Measurements from ENCODE around the gene FTL. TPM values are rescaled to one million over a fixed set of nuclear protein-coding genes. Genes with fewer than 3 reads are reported as not detected.

FTL gene
- total and polyA plus RNA-seq, 3 experiments from 2014 or later, result 1,478 to 4,521 (median 1,489) TPM

DNA sequence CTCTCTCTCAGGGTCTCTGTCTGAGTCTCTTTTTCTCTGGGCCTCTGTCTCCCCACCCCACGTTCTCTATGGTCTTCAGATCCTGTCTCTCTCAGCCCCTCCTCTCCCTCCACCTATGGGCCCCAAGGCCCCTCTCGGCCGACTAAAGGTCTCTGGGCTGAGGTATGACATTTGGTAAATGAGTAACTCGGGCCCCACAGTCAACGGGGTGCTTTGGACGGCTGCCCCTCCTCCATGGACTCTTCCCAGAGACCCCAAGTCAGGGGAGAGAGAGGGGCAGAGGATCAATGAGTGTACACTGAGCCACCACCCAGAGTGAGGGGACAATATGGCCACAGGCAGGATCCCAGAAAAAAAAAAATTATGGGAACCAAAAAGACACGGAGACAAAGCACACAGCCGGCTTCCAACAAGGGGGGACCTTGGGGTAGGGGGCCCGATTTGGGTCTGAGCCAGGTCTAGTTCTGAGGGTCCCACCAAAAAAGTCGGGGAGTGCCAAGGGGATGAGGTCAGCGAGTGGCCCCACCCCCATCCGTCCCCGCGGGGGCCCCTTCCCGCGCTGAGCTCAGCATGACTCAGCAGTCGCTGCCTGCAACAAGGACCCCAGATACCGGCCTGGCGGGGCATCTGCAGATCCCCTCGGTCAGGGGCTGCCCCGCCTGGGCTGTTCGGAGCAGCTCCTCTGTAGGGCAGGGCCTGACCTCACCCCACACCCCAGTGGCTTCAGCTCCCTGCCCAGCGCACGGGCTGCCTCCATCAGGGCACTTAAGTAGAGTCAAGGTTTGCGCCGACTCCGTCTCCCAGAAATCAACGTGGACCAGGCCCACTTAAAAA lies 1.5 kb upstream of the FTL start:
- Mint-ChIP-seq H3K36me3 (peaks cover 2 to 36% (median 5%) of the 10 kb centered on the region in 3 donors), H3K4me1 (peaks cover 61 to 80% (median 61%) of the 10 kb centered on the region in 3 donors), H3K27ac (peak overlapping the region; percentile 85 to 99 (median 95)), H3K9me3 (no peaks in the 10 kb centered on the region), H3K27me3 (peaks cover 0 to 8% of the 10 kb centered on the region in 2 donors), H3K4me3 (peak overlapping the region; percentile 91 to 100 (median 100))
- Histone ChIP-seq H3K27me3 (ENCODE audit: insufficient read depth, low read length, poor library complexity, severe bottlenecking) (no peaks in the 10 kb centered on the region), H3K4me3 (ENCODE audit: low read length) (peak overlapping the region; percentile 72), H3K36me3 (ENCODE audit: insufficient read depth, low read length) (peaks cover 9% of the 10 kb centered on the region), H3K4me1 (ENCODE audit: insufficient read depth, low read length) (peaks cover 42% of the 10 kb centered on the region), H3K27ac (ENCODE audit: low read depth, low read length) (peak overlapping the region; percentile 94), H3K9me3 (ENCODE audit: low read length) (no peaks in the 10 kb centered on the region)
- DNase-seq, result peak in 4 of 5 donors; percentile 35 to 76 (median 49)
- ChIA-PET POLR2A (interaction anchor here (0.8 to 3.4 kb wide), 3 partner anchors 9 to 89 kb away, joined by 3 to 14 read pairs (median 4); partner anchors contain the start of genes BAX, GYS1 and RUVBL2), CTCF (interaction anchor here (1.2 to 1.6 kb wide), 3 partner anchors 30 to 168 kb away, joined by 3 to 7 read pairs (median 7); partner anchors contain the start of genes GYS1 and RUVBL2)

DNA sequence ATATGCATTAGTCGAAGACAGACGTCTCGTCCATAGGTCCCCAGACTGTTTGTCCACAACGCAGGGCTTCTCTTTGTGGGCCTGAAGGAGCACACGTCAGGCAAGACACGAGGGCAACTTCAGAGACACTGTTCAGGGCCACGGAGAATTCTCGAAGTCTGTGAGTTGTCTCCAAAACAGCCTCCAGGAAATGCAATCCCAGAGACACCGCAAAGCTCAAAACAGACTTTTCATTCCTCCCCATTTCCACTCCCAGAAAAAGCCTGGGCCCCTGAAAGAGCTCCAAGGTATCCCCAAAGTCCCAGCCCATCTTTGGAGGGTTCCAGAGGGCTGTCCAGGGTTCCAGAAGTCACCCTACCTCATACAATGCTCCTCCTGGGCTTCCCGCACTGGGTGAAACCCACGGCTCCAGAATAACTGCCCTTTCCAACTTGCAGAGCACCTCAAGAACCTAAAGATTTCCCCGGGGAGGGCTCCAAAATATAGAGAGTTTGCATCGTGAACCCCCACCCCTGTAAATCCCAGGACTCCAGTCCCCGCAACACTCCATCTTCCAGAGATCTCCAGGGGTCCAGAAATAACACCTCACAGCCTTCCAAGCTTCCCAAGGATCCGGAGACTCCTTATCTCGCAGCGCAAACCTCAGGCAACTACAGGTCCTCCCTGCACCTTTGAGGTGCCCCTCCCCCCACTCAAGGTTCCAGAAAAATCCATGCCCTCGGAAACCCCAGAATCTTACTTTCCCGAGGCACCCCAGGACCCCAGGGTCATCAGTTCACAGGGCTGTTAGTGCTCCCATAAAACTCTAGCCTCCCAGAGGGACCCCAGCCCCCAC lies 687 bp upstream of the FTL start:
- peak in 1 of 5 donors; percentile 29 for DNase-seq
- Histone ChIP-seq H3K4me1 (ENCODE audit: insufficient read depth, low read length) (peaks cover 42% of the 10 kb centered on the region), H3K36me3 (ENCODE audit: insufficient read depth, low read length) (peaks cover 16% of the 10 kb centered on the region), H3K4me3 (ENCODE audit: low read length) (peak overlapping the region; percentile 72), H3K27ac (ENCODE audit: low read depth, low read length) (peak overlapping the region; percentile 94), H3K9me3 (ENCODE audit: low read length) (no peaks in the 10 kb centered on the region), H3K27me3 (ENCODE audit: insufficient read depth, low read length, poor library complexity, severe bottlenecking) (no peaks in the 10 kb centered on the region)
- H3K9me3 Mint-ChIP-seq, result no peaks in the 10 kb centered on the region
- POLR2A ChIA-PET, result interaction anchor here (0.6 to 3.4 kb wide), 7 partner anchors 10 to 92 kb away, joined by 3 to 18 read pairs (median 4); partner anchors contain the start of genes BAX, GYS1, PPP1R15A and RUVBL2
- H3K27me3 Mint-ChIP-seq, result peaks cover 0 to 9% of the 10 kb centered on the region in 2 donors
- H3K4me1 Mint-ChIP-seq, result peaks cover 55 to 80% (median 59%) of the 10 kb centered on the region in 3 donors
- CTCF ChIA-PET, result interaction anchor here (1.2 to 3.7 kb wide), 4 partner anchors 28 to 169 kb away, joined by 3 to 20 read pairs (median 7); partner anchors contain the start of genes GYS1 and RUVBL2
- H3K27ac Mint-ChIP-seq, result peak overlapping the region; percentile 85 to 99 (median 95)
- peak overlapping the region; percentile 91 to 100 (median 100) for H3K4me3 Mint-ChIP-seq
- H3K36me3 Mint-ChIP-seq, result peaks cover 2 to 44% (median 5%) of the 10 kb centered on the region in 3 donors

DNA sequence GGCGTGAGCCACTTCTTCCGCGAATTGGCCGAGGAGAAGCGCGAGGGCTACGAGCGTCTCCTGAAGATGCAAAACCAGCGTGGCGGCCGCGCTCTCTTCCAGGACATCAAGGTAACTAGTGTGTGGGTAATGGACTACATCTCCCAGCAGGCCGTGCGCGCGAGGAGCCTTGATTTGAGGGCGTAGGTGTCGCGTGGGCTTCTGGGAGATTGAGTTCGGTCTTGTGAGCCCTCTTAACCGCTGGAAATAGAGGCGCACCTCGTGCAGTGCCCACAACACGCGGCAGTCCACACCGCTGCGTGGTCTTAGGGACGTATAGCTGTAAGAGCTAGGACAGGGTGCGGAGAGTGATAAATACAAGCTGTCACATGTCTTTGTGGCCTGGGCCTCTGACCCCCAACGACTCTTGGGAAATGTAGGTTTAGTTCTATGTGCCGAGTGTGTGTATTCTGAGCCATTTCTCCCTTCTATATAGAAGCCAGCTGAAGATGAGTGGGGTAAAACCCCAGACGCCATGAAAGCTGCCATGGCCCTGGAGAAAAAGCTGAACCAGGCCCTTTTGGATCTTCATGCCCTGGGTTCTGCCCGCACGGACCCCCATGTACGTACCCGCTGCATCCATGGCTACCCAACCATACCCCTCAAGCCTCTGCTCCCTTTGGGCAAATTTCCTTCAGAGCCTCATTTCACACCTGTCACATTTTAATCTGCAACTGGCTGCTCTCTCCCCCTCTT lies 864 bp downstream of the FTL start:
- peaks cover 16% of the 10 kb centered on the region for H3K36me3 ChIP-seq (ENCODE audit: insufficient read depth, low read length)
- no peaks in the 10 kb centered on the region for H3K9me3 ChIP-seq (ENCODE audit: low read length)
- H3K36me3 Mint-ChIP-seq, result peaks cover 3 to 55% (median 5%) of the 10 kb centered on the region in 3 donors
- H3K27ac Mint-ChIP-seq, result peak overlapping the region; percentile 90 to 99 (median 97)
- peak overlapping the region; percentile 83 for H3K27ac ChIP-seq (ENCODE audit: low read depth, low read length)
- peak overlapping the region; percentile 91 to 100 (median 100) for H3K4me3 Mint-ChIP-seq
- peak overlapping the region; percentile 88 for H3K4me3 ChIP-seq (ENCODE audit: low read length)
- H3K4me1 Mint-ChIP-seq, result peaks cover 54 to 74% (median 61%) of the 10 kb centered on the region in 3 donors
- H3K27me3 ChIP-seq (ENCODE audit: insufficient read depth, low read length, poor library complexity, severe bottlenecking), result no peaks in the 10 kb centered on the region
- CTCF ChIA-PET, result interaction anchor here (1.6 to 3.7 kb wide), 4 partner anchors 27 to 170 kb away, joined by 3 to 20 read pairs (median 12); partner anchors contain the start of genes GYS1 and RUVBL2
- no peaks in the 10 kb centered on the region for H3K9me3 Mint-ChIP-seq
- POLR2A ChIA-PET, result interaction anchor here (0.9 to 3.4 kb wide), 6 partner anchors 10 to 123 kb away, joined by 3 to 18 read pairs (median 8); partner anchors contain the start of genes BAX, GYS1, NUCB1 and PPP1R15A
- peaks cover 42% of the 10 kb centered on the region for H3K4me1 ChIP-seq (ENCODE audit: insufficient read depth, low read length)
- H3K27me3 Mint-ChIP-seq, result peaks cover 0 to 9% of the 10 kb centered on the region in 2 donors
- peak; percentile 81 to 92 (median 84) for DNase-seq

DNA sequence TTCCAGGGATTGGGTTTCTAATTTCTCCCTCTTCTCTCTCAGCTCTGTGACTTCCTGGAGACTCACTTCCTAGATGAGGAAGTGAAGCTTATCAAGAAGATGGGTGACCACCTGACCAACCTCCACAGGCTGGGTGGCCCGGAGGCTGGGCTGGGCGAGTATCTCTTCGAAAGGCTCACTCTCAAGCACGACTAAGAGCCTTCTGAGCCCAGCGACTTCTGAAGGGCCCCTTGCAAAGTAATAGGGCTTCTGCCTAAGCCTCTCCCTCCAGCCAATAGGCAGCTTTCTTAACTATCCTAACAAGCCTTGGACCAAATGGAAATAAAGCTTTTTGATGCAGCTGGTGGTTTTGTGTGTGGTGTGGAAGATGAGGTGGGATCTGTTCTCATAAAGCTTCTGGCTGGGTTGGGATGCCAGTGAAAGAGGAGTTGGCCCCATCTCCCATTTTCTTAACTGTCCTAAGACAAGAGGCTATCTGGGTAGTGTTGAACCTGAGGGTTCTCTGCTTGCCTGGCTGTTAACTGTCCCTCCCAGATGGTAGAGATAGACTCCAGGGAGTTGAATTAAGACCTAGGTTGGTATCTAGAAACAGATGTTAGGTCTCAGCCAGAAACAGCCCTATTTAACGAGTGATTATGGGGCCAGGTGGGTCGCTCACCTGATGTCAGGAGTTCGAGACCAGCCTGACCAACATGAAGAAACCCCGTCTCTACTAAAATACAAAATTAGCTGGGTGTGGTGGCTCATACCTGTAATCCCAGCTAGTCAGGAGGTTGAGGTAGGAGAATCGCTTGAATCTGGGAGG lies 1.6 kb downstream of the FTL start:
- peaks cover 16% of the 10 kb centered on the region for H3K36me3 ChIP-seq (ENCODE audit: insufficient read depth, low read length)
- H3K4me3 Mint-ChIP-seq, result peak overlapping the region; percentile 91 to 100 (median 100)
- no peaks in the 10 kb centered on the region for H3K27me3 ChIP-seq (ENCODE audit: insufficient read depth, low read length, poor library complexity, severe bottlenecking)
- peaks cover 56 to 71% (median 60%) of the 10 kb centered on the region in 3 donors for H3K4me1 Mint-ChIP-seq
- no peaks in the 10 kb centered on the region for H3K9me3 ChIP-seq (ENCODE audit: low read length)
- H3K27ac Mint-ChIP-seq, result peak overlapping the region in 7 of 8 donors; percentile 24 to 99 (median 95)
- POLR2A ChIA-PET, result interaction anchor here (0.9 to 3.4 kb wide), 8 partner anchors 9 to 124 kb away, joined by 3 to 18 read pairs (median 6); partner anchors contain the start of genes BAX, GYS1, NUCB1 and RUVBL2
- CTCF ChIA-PET, result interaction anchor here (1.2 to 3.7 kb wide), 5 partner anchors 9 to 171 kb away, joined by 3 to 20 read pairs (median 7); partner anchors contain the start of genes GYS1 and RUVBL2
- no peak for DNase-seq
- peak overlapping the region; percentile 88 for H3K4me3 ChIP-seq (ENCODE audit: low read length)
- no peaks in the 10 kb centered on the region for H3K9me3 Mint-ChIP-seq
- peak overlapping the region; percentile 83 for H3K27ac ChIP-seq (ENCODE audit: low read depth, low read length)
- H3K27me3 Mint-ChIP-seq, result peaks cover 0 to 9% of the 10 kb centered on the region in 2 donors
- H3K36me3 Mint-ChIP-seq, result peaks cover 5 to 60% (median 5%) of the 10 kb centered on the region in 3 donors
- H3K4me1 ChIP-seq (ENCODE audit: insufficient read depth, low read length), result peaks cover 42% of the 10 kb centered on the region

DNA sequence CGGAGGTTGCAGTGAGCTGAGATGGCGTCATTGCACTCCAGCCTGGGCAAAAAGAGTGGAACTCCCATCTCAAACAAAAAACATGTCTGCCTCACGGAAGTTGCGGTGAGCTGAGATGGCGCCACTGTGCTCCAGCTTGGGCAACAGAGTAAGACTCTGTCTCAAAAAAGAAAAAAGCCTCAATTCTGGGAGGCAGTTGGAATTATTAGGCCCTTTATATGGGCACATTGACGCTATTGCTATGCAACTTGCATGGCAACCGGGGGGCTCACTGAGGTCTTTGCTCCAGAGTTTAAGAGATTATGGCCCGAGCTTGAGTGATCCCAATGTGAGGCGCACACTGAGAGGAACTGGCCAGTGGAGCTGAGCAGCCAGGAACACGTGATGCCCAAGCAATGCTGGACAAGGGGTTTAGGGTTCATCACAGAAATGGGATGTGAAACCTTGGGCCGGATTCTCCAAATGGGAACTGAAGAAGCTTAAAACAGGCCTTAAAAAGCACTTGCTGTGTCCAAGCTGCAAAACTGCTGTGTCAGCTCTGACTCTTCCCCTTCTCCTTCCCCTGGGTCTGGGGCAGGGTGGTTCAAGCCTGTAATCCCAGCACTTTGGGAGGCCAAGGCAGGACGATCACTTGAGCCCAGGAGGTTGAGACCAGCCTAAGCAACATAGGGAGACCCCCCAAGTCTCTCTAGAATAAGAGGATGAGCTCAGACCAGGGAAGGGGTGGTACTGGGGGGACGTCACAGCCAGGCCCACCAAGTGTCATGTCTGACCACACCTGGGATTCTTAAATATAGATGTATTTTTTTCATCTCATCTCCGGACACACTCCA lies 2.5 kb downstream of the FTL start:
- POLR2A ChIA-PET, result interaction anchor here (0.6 to 1.4 kb wide), 9 partner anchors 8 to 172 kb away, joined by 3 to 8 read pairs (median 5); partner anchors contain the start of genes DHDH, GYS1, NUCB1 and RUVBL2
- Mint-ChIP-seq H3K27ac (peak overlapping the region in 3 of 8 donors; percentile 43 to 90 (median 46)), H3K4me1 (peaks cover 48 to 63% (median 52%) of the 10 kb centered on the region in 3 donors)

More for the DNA sequence above, 2.5 kb downstream of the FTL start:
- H3K4me3 Mint-ChIP-seq, result peak overlapping the region in 6 of 7 donors; percentile 29 to 100 (median 66)
- H3K27me3 ChIP-seq (ENCODE audit: insufficient read depth, low read length, poor library complexity, severe bottlenecking), result no peaks in the 10 kb centered on the region
- no peaks in the 10 kb centered on the region for H3K9me3 ChIP-seq (ENCODE audit: low read length)
- peaks cover 16% of the 10 kb centered on the region for H3K36me3 ChIP-seq (ENCODE audit: insufficient read depth, low read length)
- no peak overlapping the region for H3K4me3 ChIP-seq (ENCODE audit: low read length)
- H3K36me3 Mint-ChIP-seq, result peaks cover 5 to 60% (median 5%) of the 10 kb centered on the region in 3 donors
- H3K27me3 Mint-ChIP-seq, result peaks cover 0 to 8% of the 10 kb centered on the region in 2 donors
- peak overlapping the region; percentile 83 for H3K27ac ChIP-seq (ENCODE audit: low read depth, low read length)
- CTCF ChIA-PET, result interaction anchor here (1.1 to 5.2 kb wide), 6 partner anchors 9 to 172 kb away, joined by 3 to 40 read pairs (median 12); partner anchors contain the start of genes GYS1 and RUVBL2
- no peak for DNase-seq
- H3K9me3 Mint-ChIP-seq, result no peaks in the 10 kb centered on the region
- peaks cover 34% of the 10 kb centered on the region for H3K4me1 ChIP-seq (ENCODE audit: insufficient read depth, low read length)

Measured in CD8-positive, alpha-beta memory T cell (primary cell).